Heart left ventricle (tissue), 16 donors: Measurements from ENCODE around the gene DNAJA3. TPM values are rescaled to one million over a fixed set of nuclear protein-coding genes. Genes with fewer than 3 reads are reported as not detected.

ENCODE experiments used
- ATAC-seq, 4 donors: fragments of 200-7000 bp; cut with Tn5 transposase; one replicate each; pipeline ENCODE4 v1.9.1; 2020 to 2022; ENCODE audit warnings: moderate library complexity in 4 of 4, mild to moderate bottlenecking in 3 of 4, moderate number of reproducible peaks in 1 of 4
- DNase-seq, 5 donors: peaks; one replicate each; pipeline ENCODE4 v3.0.0-alpha.2; 2020
- H3K27ac ChIP-seq, 12 donors: fragments of 200-600 bp; sonication (generic) in 4 of 12; one replicate each; pipeline versions ENCODE4 v1.5.0 to v1.8.0; 2016 to 2022; ENCODE audit warnings: mild to moderate bottlenecking in 2 of 12
- H3K27me3 ChIP-seq, 9 donors: fragments of 200-600 bp; sonication (generic) in 2 of 9; one replicate each; pipeline versions ENCODE4 v1.5.1 to v1.8.0; 2016 to 2022; ENCODE audit warnings: mild to moderate bottlenecking in 3 of 9
- H3K36me3 ChIP-seq, 9 donors: fragments of 200-600 bp; sonication (generic) in 2 of 9; one replicate each; pipeline versions ENCODE4 v1.5.0 to v1.8.0; 2018 to 2022; ENCODE audit warnings: mild to moderate bottlenecking in 2 of 9
- H3K4me1 ChIP-seq, 12 donors: fragments of 200-600 bp; sonication (generic) in 4 of 12; one replicate each; pipeline versions ENCODE4 v1.5.0 to v1.8.0; 2016 to 2022; ENCODE audit warnings: mild to moderate bottlenecking in 3 of 12
- H3K4me3 ChIP-seq, 12 donors: fragments of 200-600 bp; sonication (generic) in 4 of 12; one replicate each; pipeline versions ENCODE4 v1.5.0 to v1.8.0; 2017 to 2022; ENCODE audit warnings: mild to moderate bottlenecking in 9 of 12, moderate library complexity in 4 of 12
- H3K9me3 ChIP-seq, 12 donors: fragments of 200-600 bp; sonication (generic) in 4 of 12; one replicate each; pipeline versions ENCODE4 v1.5.0 to v1.8.0; 2016 to 2022; ENCODE audit warnings: mild to moderate bottlenecking in 1 of 12
- CTCF ChIP-seq, 12 donors: fragments of 200-600 bp; sonication (generic) in 4 of 12; IDR thresholded peaks; one replicate each; pipeline versions ENCODE4 v1.5.0 to v1.8.0; 2018 to 2022; ENCODE audit warnings: antibody characterized with exemption in 12 of 12, mild to moderate bottlenecking in 5 of 12
- POLR2A ChIP-seq, 2 donors: fragments of 450-650 bp; IDR thresholded peaks; one replicate each; pipeline ENCODE4 v1.6.1; 2017; ENCODE audit warnings: antibody characterized with exemption in 2 of 2, mild to moderate bottlenecking in 2 of 2, moderate library complexity in 2 of 2
- WGBS, 4 donors: extraction: QIAGEN DNeasy Blood & Tissue Kit in 2 of 4; methylation state at CpG; one replicate each; pipeline versions ENCODE4 v1.1.5 to v1.1.7; 2013 to 2018; 5-methylcytosine and 5-hydroxymethylcytosine counted together
- intact Hi-C, 10 donors: fragments of 100-400 bp; cut with DNase I; formaldehyde crosslinking; loops; one replicate each; pipeline versions ENCODE4 v1.11.1 to v1.14.2; 2022
- polyA plus RNA-seq, 2 donors: library from polyadenylated mRNA; stranded (reverse); fragments of 200-250 nt; gene quantifications; one replicate each; pipeline ENCODE4 v1.2.3, GENCODE V29; 2013
- total RNA-seq, 9 donors: library from RNA; depleted of rRNA in 2 of 9; stranded (reverse); fragments of >200 nt in 2 of 9; fragmentation: NEBNext Ultra II Directional in 3 of 9; extraction: Animal tissue kit (Norgen Biotek cat#: 25700) in 3 of 9; gene quantifications; one replicate each; pipeline versions ENCODE4 v1.1.0 to v1.2.4, GENCODE V29; 2016 to 2023
- donor health status: ischemic (EF 13 %, LVEDD 7.1; RV severe dilation, severe dysfunction).
- donor health status: healthy with polysubstance abuse.
- donor health status: DM: no; HTN: yes; CAD: no.
- donor health status: DM: no; HTN: no; CAD: no.
- donor health status: ischemic (EF 25% LVEDD 6.9; RV normal size, moderate dysfunction).
- donor health status: ischemic (EF 25% LVEDD 5.7; RV mildly dilated, moderate dysfunction).
- donor health status: healthy.
- donor health status: DM: yes; HTN: yes; CAD: no.
- donor health status: ischemic (EF 35%, LVEDD 5.7; RV mildly dilated, moderate dysfunction).
- donor health status: nonischemic (EF 11% LVEDD 7.7; RV severe dilation, severe dysfunction).
- donor health status: DM: yes; HTN: yes; CAD: no.
- donor health status: PGD.
- donor health status: ischemic (EF 29% LVEDD 5.4; RV normal size, mild dysfunction).
- donor health status: nonischemic (EF 23%, LVEDD 6.1; RV moderate dilation, normal function).

The DNAJA3 gene
- total and polyA plus RNA-seq, 11 donors = 47.4 to 88.4 (median 59.7) TPM

DNA sequence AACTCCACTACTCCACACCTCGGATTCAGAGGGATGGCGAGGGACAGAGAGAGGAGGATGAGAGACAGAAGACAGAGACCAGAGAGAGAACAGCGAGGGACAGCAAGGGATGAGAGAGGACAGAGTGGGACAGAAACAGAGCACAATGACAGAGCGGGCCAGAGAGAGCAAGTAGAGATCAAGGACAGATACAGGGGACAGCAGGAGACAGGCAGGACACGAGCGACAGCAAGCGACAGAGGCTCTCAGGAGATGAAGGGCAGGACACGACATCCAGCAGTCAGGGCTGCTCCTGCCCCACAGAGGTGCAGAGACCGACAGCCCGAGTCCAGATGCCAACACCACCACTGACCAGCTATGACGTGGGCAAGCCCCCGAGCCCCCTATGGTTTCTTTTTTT is 24.2 kb upstream of the DNAJA3 start:
- no peak for ATAC-seq
- Histone ChIP-seq H3K4me3 (no peak overlapping the region), H3K27me3 (no peaks in the 10 kb centered on the region), H3K4me1 (peaks cover 0 to 9% (median 4%) of the 10 kb centered on the region in 12 donors), H3K27ac (no peak overlapping the region), H3K36me3 (peaks cover 0 to 93% (median 29%) of the 10 kb centered on the region in 9 donors), H3K9me3 (no peaks in the 10 kb centered on the region)
- TF ChIP-seq CTCF (IDR thresholded peaks at IDR 0.05) (no peak), POLR2A (IDR thresholded peaks at IDR 0.05) (no peak)
- intact Hi-C loops = loop anchor here in 8 of 10 donors (2.0 to 10.0 kb wide), 9 partner anchors 41 to 199 kb away; no protein-coding TSS in a partner anchor
- 92 to 98% (median 96%) methylated on average over 12 of the region's 12 CpGs for WGBS, 4 donors
- no peak for DNase-seq

GRCh38 chr16:4402439-4403132 is 23.1 kb upstream of the DNAJA3 start:
- ATAC-seq = peak; percentile 77 to 96 (median 94)
- WGBS, 4 donors = 24 to 47% (median 31%) methylated on average over 10 to 29 of the region's 29 CpGs
- peak overlapping the region in 3 of 12 donors; percentile 2 to 31 (median 17) for H3K4me3 ChIP-seq

DNA sequence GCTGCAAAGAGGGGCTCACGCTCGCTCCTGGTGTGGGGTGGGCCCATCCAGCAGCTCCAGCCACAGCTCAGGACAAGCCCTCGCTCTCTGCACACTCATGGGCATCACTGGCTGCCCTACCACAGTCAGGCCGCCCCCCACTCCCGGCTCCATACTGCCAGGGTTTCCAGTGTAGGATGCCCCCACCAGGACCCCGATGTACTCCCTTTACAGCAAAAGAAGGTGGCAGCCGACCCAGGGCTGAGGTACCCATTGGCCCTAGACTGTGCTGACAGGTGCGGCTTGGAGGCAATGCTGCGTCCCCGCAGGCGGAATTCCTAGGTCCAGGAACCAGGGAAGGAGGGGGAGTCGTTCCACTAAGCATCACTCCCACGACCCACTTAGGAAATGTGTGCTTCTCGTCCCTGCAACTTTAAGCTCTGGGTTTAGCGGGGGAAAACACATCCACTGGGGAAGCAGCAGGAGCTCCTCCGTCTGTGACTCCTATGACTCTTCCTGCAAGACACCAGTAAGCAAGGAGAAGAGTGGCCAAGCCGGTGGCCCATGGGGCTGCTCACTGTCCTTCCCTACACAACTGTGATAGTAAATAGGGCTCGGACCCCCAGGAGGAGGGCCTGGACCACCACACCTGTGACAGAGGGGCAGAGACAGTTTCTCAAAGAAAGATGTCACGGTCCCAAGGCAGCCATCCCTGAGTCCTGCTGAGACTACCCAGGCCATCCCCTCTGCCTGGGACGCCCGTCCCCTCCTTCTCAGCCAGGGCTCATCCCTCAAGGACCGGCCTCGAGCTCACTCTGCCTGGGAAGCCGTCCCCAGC is 22.3 kb upstream of the DNAJA3 start:
- Histone ChIP-seq H3K9me3 (no peaks in the 10 kb centered on the region), H3K27me3 (no peaks in the 10 kb centered on the region), H3K36me3 (peaks cover 0 to 94% (median 44%) of the 10 kb centered on the region in 9 donors), H3K27ac (no peak overlapping the region), H3K4me3 (no peak overlapping the region), H3K4me1 (peaks cover 0 to 13% (median 6%) of the 10 kb centered on the region in 12 donors)
- TF ChIP-seq CTCF (IDR thresholded peaks at IDR 0.05) = no peak
- DNase-seq (peak in 1 of 5 donors; percentile 62), ATAC-seq (peak in 2 of 4 donors; percentile 2 to 3)
- intact Hi-C loops = loop anchor here in 9 of 10 donors (1.0 to 10.0 kb wide), 11 partner anchors 44 to 201 kb away; no protein-coding TSS in a partner anchor
- 82 to 87% (median 85%) methylated on average over 15 to 24 of the region's 24 CpGs for WGBS, 4 donors

More at GRCh38 chr16:4402439-4403132, 23.1 kb upstream of the DNAJA3 start:
- TF ChIP-seq CTCF (IDR thresholded peaks at IDR 0.05) (peak; percentile 82 to 94 (median 90)), POLR2A (IDR thresholded peaks at IDR 0.05) (no peak)
- Histone ChIP-seq H3K27me3 (no peaks in the 10 kb centered on the region), H3K36me3 (peaks cover 0 to 94% (median 40%) of the 10 kb centered on the region in 9 donors), H3K9me3 (no peaks in the 10 kb centered on the region), H3K4me1 (peaks cover 0 to 9% (median 4%) of the 10 kb centered on the region in 12 donors), H3K27ac (peak overlapping the region in 1 of 12 donors; percentile 27)
- DNase-seq = peak; percentile 80 to 92 (median 84)
- intact Hi-C loops = loop anchor here (1.0 to 10.0 kb wide), 11 partner anchors 43 to 200 kb away; no protein-coding TSS in a partner anchor
